HepG2 (cell line): ENCODE results near the gene ZSCAN31. TPM values are rescaled to one million over a fixed set of nuclear protein-coding genes. Genes with fewer than 3 reads are reported as not detected.

Experiments
- ADNP ChIP-seq: sonication (generic); formaldehyde crosslinking; IDR thresholded peaks from 2 replicates; pipeline ENCODE4 v1.4.0; 2020; ENCODE audit warnings: missing genetic modification reagents
- ELK4 ChIP-seq: sonication (generic); formaldehyde crosslinking; IDR thresholded peaks from 2 replicates; pipeline ENCODE4 v1.9.0; 2021; ENCODE audit warnings: missing genetic modification reagents, borderline replicate concordance
- GMEB1 ChIP-seq: sonication (generic); formaldehyde crosslinking; IDR thresholded peaks from 2 replicates; pipeline ENCODE4 v1.5.1; 2020; ENCODE audit warnings: missing genetic modification reagents, mild to moderate bottlenecking, borderline replicate concordance
- PAXIP1 ChIP-seq: sonication (generic); formaldehyde crosslinking; conservative IDR thresholded peaks from 2 replicates; pipeline ENCODE4 v1.4.0; 2020; ENCODE audit warnings: mild to moderate bottlenecking, missing genetic modification reagents, moderate library complexity
- PLRG1 ChIP-seq: fragments of 450-650 bp; conservative IDR thresholded peaks from 2 replicates; pipeline ENCODE4 v1.6.1; 2016
- PPARG ChIP-seq: conservative IDR thresholded peaks from 2 replicates; pipeline ENCODE4 v1.6.1; 2016; ENCODE audit warnings: missing biosample characterization, missing genetic modification reagents
- PRPF4 ChIP-seq: fragments of 200-400 bp; formaldehyde crosslinking; IDR thresholded peaks from 2 replicates; pipeline ENCODE4 v1.6.1; 2016; ENCODE audit warnings: low read length, low read depth; ENCODE audit not compliant: poor library complexity, severe bottlenecking
- RARA ChIP-seq: IDR thresholded peaks from 2 replicates; pipeline ENCODE4 v1.6.1; 2016; ENCODE audit warnings: missing genetic modification reagents, missing compliant biosample characterization
- SETDB1 ChIP-seq: sonication (generic); formaldehyde crosslinking; IDR thresholded peaks from 2 replicates; pipeline ENCODE4 v1.5.1; 2020; ENCODE audit warnings: missing genetic modification reagents, mild to moderate bottlenecking, borderline replicate concordance
- TBL1XR1 ChIP-seq: fragments of 150-350 bp; IDR thresholded peaks from 2 replicates; pipeline ENCODE4 v1.6.1; 2014; ENCODE audit warnings: borderline replicate concordance, low read length; ENCODE audit not compliant: partially characterized antibody
- THAP11 ChIP-seq: IDR thresholded peaks from 2 replicates; pipeline ENCODE4 v1.6.1; 2016; ENCODE audit warnings: missing biosample characterization, missing genetic modification reagents
- TIGD3 ChIP-seq: sonication (generic); formaldehyde crosslinking; IDR thresholded peaks from 2 replicates; pipeline ENCODE4 v1.5.1; 2020; ENCODE audit warnings: mild to moderate bottlenecking, missing genetic modification reagents, borderline replicate concordance
- ZBTB33 ChIP-seq: sonication (generic); formaldehyde crosslinking; IDR thresholded peaks from 2 replicates; pipeline ENCODE4 v1.4.0; 2020; ENCODE audit warnings: missing genetic modification reagents
- ZNF17 ChIP-seq: sonication (generic); formaldehyde crosslinking; IDR thresholded peaks from 2 replicates; pipeline ENCODE4 v1.5.0; 2020; ENCODE audit warnings: mild to moderate bottlenecking, missing genetic modification reagents
- ZNF225 ChIP-seq: sonication (generic); formaldehyde crosslinking; IDR thresholded peaks from 2 replicates; pipeline ENCODE4 v1.4.0; 2020; ENCODE audit warnings: mild to moderate bottlenecking, missing genetic modification reagents
- ZNF3 ChIP-seq: IDR thresholded peaks from 2 replicates; pipeline ENCODE4 v1.7.0; 2017; ENCODE audit warnings: inconsistent platforms
- ZNF34 ChIP-seq: sonication (generic); formaldehyde crosslinking; IDR thresholded peaks from 2 replicates; pipeline ENCODE4 v1.4.0; 2020; ENCODE audit warnings: mild to moderate bottlenecking, missing genetic modification reagents, borderline replicate concordance
- ZNF788 ChIP-seq: sonication (generic); formaldehyde crosslinking; IDR thresholded peaks from 2 replicates; pipeline ENCODE4 v1.5.0; 2020; ENCODE audit warnings: mild to moderate bottlenecking, missing genetic modification reagents, borderline replicate concordance
- polyA plus RNA-seq, 8 experiments: library from polyadenylated mRNA; depleted of rRNA in 3 of 8; stranded (reverse) in 7 of 8; unstranded in 1 of 8; fragments of >200 nt; fragmentation: Illumina TruSeq in 4 of 8; extraction: Trizol in 4 of 8; gene quantifications; 2 replicates each; pipeline versions ENCODE4 v1.2.1 to v1.2.3, GENCODE V29; 2011 to 2016; ENCODE audit warnings: low read depth in 4 of 8, missing spikeins in 1 of 8, mixed read lengths in 1 of 8; ENCODE audit not compliant: insufficient read depth in 1 of 8
- total RNA-seq, 5 experiments: library from RNA; depleted of rRNA; stranded (reverse); fragments of >200 nt; fragmentation: Illumina TruSeq; extraction: Trizol; gene quantifications; 2 replicates each; pipeline ENCODE4 v1.2.3, GENCODE V29; 2016; ENCODE audit warnings: low read depth in 1 of 5

The ZSCAN31 gene
- total and polyA plus RNA-seq, 2 of the 13 experiments (the other 11 are each of a cell fraction or from before 2014, with no cell fraction given) = 5.3 to 6.2 TPM

GRCh38 chr6:28281288-28282064 is 54.5 kb downstream of the ZSCAN31 start, which contains the start of gene PGBD1 (continued):
- TF ChIP-seq GMEB1 (CRISPR knock-in tag) (peak; percentile 72), SETDB1 (CRISPR knock-in tag) (no peak), ZNF3 (no peak), RARA (peak; percentile 35; the same call in 1 of the 2 replicates), ADNP (CRISPR knock-in tag) (no peak), ZNF34 (no peak), THAP11 (CRISPR knock-in tag) (peak; percentile 81), TIGD3 (CRISPR knock-in tag) (peak; percentile 71; the same call in 1 of the 2 replicates), PAXIP1 (peak; percentile 23; the same call in 1 of the 2 replicates), PRPF4 (no peak), PPARG (CRISPR knock-in tag) (no peak), ZNF17 (CRISPR knock-in tag) (no peak), ZBTB33 (CRISPR knock-in tag) (no peak), ELK4 (CRISPR knock-in tag) (no peak), TBL1XR1 (no peak), PLRG1 (no peak), ZNF788 (CRISPR knock-in tag) (peak; percentile 86; the same call in 1 of the 2 replicates), ZNF225 (CRISPR knock-in tag) (peak; percentile 36; the same call in 1 of the 2 replicates)
